ENCODE results near the gene TMEM242. TPM values are rescaled to one million over a fixed set of nuclear protein-coding genes. Genes with fewer than 3 reads are reported as not detected.

TMEM242 gene
- total and polyA plus RNA-seq, 2 of the 4 experiments (the other 2 are of a cell fraction) = 2.3 to 4.6 TPM

- no peak for TF ChIP-seq USF2 (IDR thresholded peaks at IDR 0.05; ENCODE audit: low read depth, low read length)
Observed at GRCh38 chr6:157273756-157274470, 49.4 kb downstream of the TMEM242 start (continued).

GRCh38 chr6:157272866-157273755, 50.2 kb downstream of the TMEM242 start:
- intact Hi-C loops (cut with micrococcal nuclease) = loop anchor here (10.0 kb wide), 1 partner anchor 318 kb away; no protein-coding TSS in a partner anchor
- WGBS, 2 experiments (ENCODE audit: extremely low coverage in 2 of 2, insufficient read length in 1 of 2) = 80% methylated on average over 8 of the region's 19 CpGs; no CpG with 5 or more reads in 1 of the 2 experiments
- peak overlapping the region; percentile 81 for H2AFZ ChIP-seq (replicated peaks; ENCODE audit: low read length, poor library complexity)
- no peak overlapping the region for H3K9ac ChIP-seq (ENCODE audit: low read depth, low read length)
- no peaks in the 10 kb centered on the region for H3K36me3 ChIP-seq (ENCODE audit: control insufficient read depth, insufficient read depth, low read length)
- no peak overlapping the region for H2BK20ac ChIP-seq (ENCODE audit: low read depth, low read length)
- H3K9me3 ChIP-seq (ENCODE audit: control insufficient read depth, insufficient read depth, low read length) = no peaks in the 10 kb centered on the region
- H3K23ac ChIP-seq (ENCODE audit: low read depth, low read length) = no peak overlapping the region
- H3K4ac ChIP-seq (ENCODE audit: low read depth, low read length) = no peak overlapping the region
- H3K56ac ChIP-seq (ENCODE audit: extremely low read depth, insufficient read depth, low read length) = no peak overlapping the region
- ChIA-PET CTCF (no interaction called here), POLR2A (ENCODE audit: unreplicated experiment) (no interaction called here)
- BruUV-seq (replicated peaks) = no TSS peak
- no peak overlapping the region for H4K91ac ChIP-seq (ENCODE audit: insufficient read depth, low read depth, low read length)
- no peak for TF ChIP-seq RCOR1 (IDR thresholded peaks at IDR 0.05; ENCODE audit: insufficient replicate concordance, low read length)
- no peak for TF ChIP-seq BHLHE40 (IDR thresholded peaks at IDR 0.05; ENCODE audit: low read depth, low read length)
- no peak for TF ChIP-seq POLR2A (IDR thresholded peaks at IDR 0.05; ENCODE audit: low read depth, low read length)
- no peak for TF ChIP-seq MAFK (IDR thresholded peaks at IDR 0.05; ENCODE audit: low read depth, low read length)
- TF ChIP-seq CTCF (conservative IDR thresholded peaks at IDR 0.05; ENCODE audit: low read depth, low read length) = no peak
- TF ChIP-seq NFE2L2 (IDR thresholded peaks at IDR 0.05; ENCODE audit: low read depth, low read length) = no peak
- H2AK5ac ChIP-seq (ENCODE audit: low read depth, low read length) = no peak overlapping the region
- in situ Hi-C loops (cut with MboI; ENCODE audit: low sequenced_read_pairs) = no loop called here
- no peak overlapping the region for H2BK15ac ChIP-seq (ENCODE audit: low read depth, low read length)
- H2AK9ac ChIP-seq (replicated peaks; ENCODE audit: low read depth, low read length, poor library complexity) = peak overlapping the region; percentile 90
- H2BK5ac ChIP-seq (ENCODE audit: low read depth, low read length, poor library complexity, severe bottlenecking) = no peak overlapping the region
- H3K27me3 ChIP-seq (ENCODE audit: control insufficient read depth, insufficient read depth, low read length) = no peaks in the 10 kb centered on the region
- H4K20me1 ChIP-seq (ENCODE audit: insufficient read depth, low read length) = no peaks in the 10 kb centered on the region
- DNase-seq (no peak), ATAC-seq (ENCODE audit: low read depth) (no peak)
- no peak overlapping the region for H4K5ac ChIP-seq (ENCODE audit: low read depth, low read length)
- H3K27ac ChIP-seq (ENCODE audit: insufficient read depth, low read length) = no peak overlapping the region
- no peak overlapping the region for H2BK120ac ChIP-seq (ENCODE audit: low read depth, low read length)
- dilution Hi-C loops (cut with HindIII; ENCODE audit: low sequenced_read_pairs, unreplicated experiment) = no loop called here
- no peak overlapping the region for H3K4me3 ChIP-seq (ENCODE audit: insufficient read depth, low read depth, low read length)
- H3K14ac ChIP-seq (replicated peaks; ENCODE audit: low read depth, low read length) = no peak overlapping the region
- no peak overlapping the region for H3K4me2 ChIP-seq (ENCODE audit: low read depth, low read length)
- H4K8ac ChIP-seq (ENCODE audit: low read depth in 2 of 2, low read length in 2 of 2) = peak overlapping the region in 1 of 2 experiments; percentile 85; a peak in 1 of 4 replicates
- no peak overlapping the region for H3K18ac ChIP-seq (ENCODE audit: low read depth, low read length)
- H3K9me1 ChIP-seq (ENCODE audit: insufficient read depth, low read length) = peaks cover 3% of the 10 kb centered on the region; the same call in 1 of the 2 replicates
- peaks cover 0 to 4% of the 10 kb centered on the region in 2 experiments; a peak in 2 of 4 replicates for H3K79me1 ChIP-seq (ENCODE audit: low read depth in 1 of 2, low read length in 2 of 2)
- H3K4me1 ChIP-seq (ENCODE audit: control insufficient read depth, insufficient read depth, low read length) = peaks cover 8% of the 10 kb centered on the region
